Measurements from ENCODE around the gene ASPG.

DNA sequence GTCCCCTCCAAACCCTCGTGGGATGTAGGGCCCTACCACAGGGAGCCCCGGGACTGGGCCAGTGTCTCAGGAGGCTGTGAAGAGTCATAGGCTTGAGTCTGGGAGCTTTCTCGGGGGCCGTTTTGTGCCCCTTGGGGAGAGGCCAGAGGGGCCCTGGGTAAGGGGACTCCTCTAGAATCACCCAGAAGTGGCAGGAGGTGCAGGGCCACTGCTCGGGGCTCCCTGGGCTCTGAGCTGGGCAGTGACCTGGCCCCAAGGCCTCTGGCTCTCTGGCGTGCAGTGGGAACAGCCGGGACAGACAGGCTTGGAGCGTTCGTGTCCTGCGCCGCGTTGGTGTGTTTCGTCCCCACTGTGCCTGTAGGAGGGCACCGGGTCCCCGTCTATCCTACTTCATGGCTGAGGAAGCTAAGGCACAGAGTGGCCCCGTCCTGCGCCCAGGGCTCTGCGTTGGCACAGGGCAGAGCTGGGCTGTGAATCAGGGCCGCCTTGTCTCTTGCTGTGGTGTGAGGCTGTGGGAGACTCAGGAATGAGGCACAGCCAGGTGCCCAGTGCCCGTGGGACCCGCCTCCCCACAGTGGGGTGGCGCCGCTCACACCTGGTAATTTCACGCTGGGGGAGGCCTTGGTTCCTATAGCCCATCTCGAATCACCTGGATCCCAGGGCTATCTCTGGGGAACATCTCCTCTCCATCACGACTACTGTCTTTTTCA is 29.1 kb downstream of the ASPG start:
- TF ChIP-seq SIN3A (IDR thresholded peaks at IDR 0.05; ENCODE audit: borderline replicate concordance, insufficient read depth, low read length) (no peak), TAF1 (IDR thresholded peaks at IDR 0.05; ENCODE audit: borderline replicate concordance, insufficient read depth, low read length) (no peak), POLR2AphosphoS5 (IDR thresholded peaks at IDR 0.05; ENCODE audit: low read depth, low read length) (no peak), FOXP2 (optimal IDR thresholded peaks at IDR 0.05; ENCODE audit: borderline replicate concordance, extremely low read depth, extremely low read length, insufficient read depth) (no peak)
- TF ChIP-seq, protein P1, sequence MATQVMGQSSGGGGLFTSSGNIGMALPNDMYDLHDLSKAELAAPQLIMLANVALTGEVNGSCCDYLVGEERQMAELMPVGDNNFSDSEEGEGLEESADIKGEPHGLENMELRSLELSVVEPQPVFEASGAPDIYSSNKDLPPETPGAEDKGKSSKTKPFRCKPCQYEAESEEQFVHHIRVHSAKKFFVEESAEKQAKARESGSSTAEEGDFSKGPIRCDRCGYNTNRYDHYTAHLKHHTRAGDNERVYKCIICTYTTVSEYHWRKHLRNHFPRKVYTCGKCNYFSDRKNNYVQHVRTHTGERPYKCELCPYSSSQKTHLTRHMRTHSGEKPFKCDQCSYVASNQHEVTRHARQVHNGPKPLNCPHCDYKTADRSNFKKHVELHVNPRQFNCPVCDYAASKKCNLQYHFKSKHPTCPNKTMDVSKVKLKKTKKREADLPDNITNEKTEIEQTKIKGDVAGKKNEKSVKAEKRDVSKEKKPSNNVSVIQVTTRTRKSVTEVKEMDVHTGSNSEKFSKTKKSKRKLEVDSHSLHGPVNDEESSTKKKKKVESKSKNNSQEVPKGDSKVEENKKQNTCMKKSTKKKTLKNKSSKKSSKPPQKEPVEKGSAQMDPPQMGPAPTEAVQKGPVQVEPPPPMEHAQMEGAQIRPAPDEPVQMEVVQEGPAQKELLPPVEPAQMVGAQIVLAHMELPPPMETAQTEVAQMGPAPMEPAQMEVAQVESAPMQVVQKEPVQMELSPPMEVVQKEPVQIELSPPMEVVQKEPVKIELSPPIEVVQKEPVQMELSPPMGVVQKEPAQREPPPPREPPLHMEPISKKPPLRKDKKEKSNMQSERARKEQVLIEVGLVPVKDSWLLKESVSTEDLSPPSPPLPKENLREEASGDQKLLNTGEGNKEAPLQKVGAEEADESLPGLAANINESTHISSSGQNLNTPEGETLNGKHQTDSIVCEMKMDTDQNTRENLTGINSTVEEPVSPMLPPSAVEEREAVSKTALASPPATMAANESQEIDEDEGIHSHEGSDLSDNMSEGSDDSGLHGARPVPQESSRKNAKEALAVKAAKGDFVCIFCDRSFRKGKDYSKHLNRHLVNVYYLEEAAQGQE (IDR thresholded peaks at IDR 0.05; ENCODE audit: insufficient read depth in 1 of 2, low read depth in 2 of 2, low read length in 2 of 2), result no peak

Measured in PFSK-1 (cell line).